ENCODE results near the gene OR1J4. TPM values are rescaled to one million over a fixed set of nuclear protein-coding genes. Genes with fewer than 3 reads are reported as not detected.
"Not testable (repeated sequence)": the region's sequence is repeated elsewhere in the genome, so short reads cannot be mapped to it uniquely, and the experiment has no call there.

The OR1J4 gene
- total RNA-seq, 1 donor = 0.45 TPM

GRCh38 chr9:122506964-122507363 is 12.0 kb upstream of the OR1J4 start:
- H3K4me3 ChIP-seq (ENCODE audit: low read depth, low read length) = no peak overlapping the region
- no peak for TF ChIP-seq CTCF (IDR thresholded peaks at IDR 0.05; ENCODE audit: insufficient read depth, low read length)
- no peak for DNase-seq (ENCODE audit: low read depth)

- TF ChIP-seq CTCF (IDR thresholded peaks at IDR 0.05; ENCODE audit: insufficient read depth, low read length) = no peak
- DNase-seq (ENCODE audit: low read depth) = no peak
- no peak within 1 kb of the TSS for H3K4me3 ChIP-seq (ENCODE audit: low read depth, low read length)
Observed at GRCh38 chr9:122510502-122510901, 8.4 kb upstream of the OR1J4 start, which contains the start of gene OR1J2. OR1J2 (plus strand) TSS chr9:122510802; CDS start chr9:122510802, 0 bp downstream.

GRCh38 chr9:122518226-122518625 is 715 bp upstream of the OR1J4 start:
- no peak overlapping the region for H3K4me3 ChIP-seq (ENCODE audit: low read depth, low read length)
- TF ChIP-seq CTCF (IDR thresholded peaks at IDR 0.05; ENCODE audit: insufficient read depth, low read length) = no peak
- DNase-seq (ENCODE audit: low read depth) = no peak

- no peak for DNase-seq (ENCODE audit: low read depth)
- TF ChIP-seq CTCF (IDR thresholded peaks at IDR 0.05; ENCODE audit: insufficient read depth, low read length) = no peak
- no peak overlapping the region for H3K4me3 ChIP-seq (ENCODE audit: low read depth, low read length)
Observed at GRCh38 chr9:122519376-122519775, 435 bp downstream of the OR1J4 start.

GRCh38 chr9:122526602-122527001 is 7.7 kb downstream of the OR1J4 start:
- H3K4me3 ChIP-seq (ENCODE audit: low read depth, low read length) = no peak overlapping the region
- no peak for TF ChIP-seq CTCF (IDR thresholded peaks at IDR 0.05; ENCODE audit: insufficient read depth, low read length)
- no peak for DNase-seq (ENCODE audit: low read depth)

DNA sequence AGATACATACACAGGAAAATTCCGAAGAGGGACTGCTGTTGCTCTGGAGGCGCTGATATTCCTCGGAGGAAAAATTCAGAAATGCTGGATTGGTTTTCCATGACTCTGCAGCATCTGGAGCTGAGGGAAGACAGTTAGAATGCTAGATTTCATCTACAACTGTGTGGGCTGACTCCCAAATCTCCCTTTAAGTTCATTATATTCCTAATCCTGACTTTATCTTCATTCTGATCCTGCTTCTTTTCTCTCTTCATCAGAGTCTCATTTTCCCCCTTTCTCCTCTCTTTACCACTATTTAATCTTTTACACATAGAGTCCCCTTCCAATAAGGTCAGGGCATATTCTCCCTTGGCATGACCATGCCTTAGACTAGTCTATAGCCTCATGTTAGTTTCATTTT is 8.3 kb downstream of the OR1J4 start, which contains the start of gene OR1N1:
Gene OR1N1 (minus strand): TSS at position 101 of the 400 bp plus-strand sequence. CDS start 0 bp downstream, at position 101.
- no peak within 1 kb of the TSS for H3K4me3 ChIP-seq (ENCODE audit: low read depth, low read length)
- DNase-seq (ENCODE audit: low read depth) = no peak
- TF ChIP-seq CTCF (IDR thresholded peaks at IDR 0.05; ENCODE audit: insufficient read depth, low read length) = no peak

DNA sequence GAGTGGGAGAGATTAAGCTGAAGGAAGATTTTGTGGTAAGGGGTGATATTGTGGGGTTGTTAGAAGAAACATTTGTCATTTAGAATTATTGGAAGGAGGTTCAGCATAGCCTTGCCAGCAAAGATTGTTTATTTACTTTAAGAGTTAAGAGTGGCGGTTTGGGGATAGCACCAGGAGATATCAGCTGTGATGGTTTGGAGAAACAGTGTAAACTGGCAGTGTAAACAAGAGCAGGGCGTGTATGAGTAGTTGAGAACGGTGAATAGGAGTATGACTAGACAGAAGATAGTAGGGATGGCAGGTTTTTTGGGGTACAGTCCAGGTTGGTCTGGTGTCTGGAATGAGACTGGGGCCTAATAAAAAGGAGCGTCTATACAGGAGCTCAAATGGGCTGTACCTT is 12.2 kb downstream of the OR1J4 start:
- DNase-seq (ENCODE audit: low read depth); H3K4me3 ChIP-seq (ENCODE audit: low read depth, low read length): not testable (repeated sequence)

All from fibroblast of the aortic adventitia (primary cell).